Lung (tissue), 12 donors: Measurements from ENCODE around the gene GALNT1. TPM values are rescaled to one million over a fixed set of nuclear protein-coding genes. Genes with fewer than 3 reads are reported as not detected.
"Not testable (repeated sequence)": the region's sequence is repeated elsewhere in the genome, so short reads cannot be mapped to it uniquely, and the experiment has no call there.

Source experiments
- ATAC-seq: fragments of 200-7000 bp; cut with Tn5 transposase; one replicate; pipeline ENCODE4 v1.9.1; 2020; ENCODE audit warnings: moderate number of reproducible peaks; ENCODE audit not compliant: insufficient read depth, low FRiP score
- DNase-seq, 3 donors: peaks; one replicate each; pipeline ENCODE4 v3.0.0-alpha.2; 2013 to 2017
- H3K27ac ChIP-seq, 2 donors: one replicate each; pipeline ENCODE4 v1.5.1; 2013; ENCODE audit warnings: mild to moderate bottlenecking in 2 of 2, moderate library complexity in 2 of 2, control low read depth in 1 of 2, inconsistent platforms in 1 of 2, low read depth in 1 of 2, low read length in 1 of 2
- H3K27me3 ChIP-seq, 3 donors: one replicate each; pipeline ENCODE4 v1.5.1; 2013; ENCODE audit warnings: low read length in 2 of 3; ENCODE audit not compliant: control insufficient read depth in 3 of 3, insufficient read depth in 3 of 3
- H3K36me3 ChIP-seq, 4 donors: one replicate each; pipeline ENCODE4 v1.5.1; 2013; ENCODE audit warnings: low read length in 4 of 4, mild to moderate bottlenecking in 1 of 4, moderate library complexity in 1 of 4; ENCODE audit not compliant: control insufficient read depth in 4 of 4, insufficient read depth in 4 of 4
- H3K4me1 ChIP-seq, 5 donors: one replicate each; pipeline ENCODE4 v1.5.1; 2013; ENCODE audit warnings: low read length in 5 of 5, mild to moderate bottlenecking in 2 of 5, moderate library complexity in 1 of 5; ENCODE audit not compliant: control insufficient read depth in 5 of 5, insufficient read depth in 5 of 5
- H3K4me3 ChIP-seq: one replicate; pipeline ENCODE4 v1.5.1; 2013; ENCODE audit warnings: mild to moderate bottlenecking, control low read depth, moderate library complexity
- H3K9ac ChIP-seq, 2 donors: one replicate each; pipeline ENCODE4 v1.5.1; 2013; ENCODE audit warnings: low read length in 2 of 2, control low read depth in 1 of 2; ENCODE audit not compliant: insufficient read depth in 1 of 2
- H3K9me3 ChIP-seq, 4 donors: one replicate each; pipeline ENCODE4 v1.5.1; 2013; ENCODE audit warnings: low read length in 3 of 4, mild to moderate bottlenecking in 1 of 4, moderate library complexity in 1 of 4; ENCODE audit not compliant: control insufficient read depth in 4 of 4, insufficient read depth in 3 of 4
- WGBS, 2 donors: extraction: QIAGEN DNeasy Blood & Tissue Kit; methylation state at CpG; one replicate each; pipeline ENCODE4 v1.1.7; 2013; 5-methylcytosine and 5-hydroxymethylcytosine counted together
- polyA plus RNA-seq, 2 donors: library from polyadenylated mRNA; stranded (reverse); fragments of 200-250 nt; gene quantifications; one replicate each; pipeline ENCODE4 v1.2.1, GENCODE V29; 2013
- total RNA-seq, 2 donors: library from RNA; depleted of rRNA in 1 of 2; stranded (reverse); fragments of >200 nt in 1 of 2; gene quantifications; one replicate each; pipeline ENCODE4 v1.2.1, GENCODE V29; 2014 to 2021
- TF ChIP-seq, protein P1 (sequence below): IDR thresholded peaks from 2 replicates; pipeline ENCODE4 v1.5.1; 2012; ENCODE audit warnings: mild to moderate bottlenecking; ENCODE audit errors: control extremely low read depth, extremely low read depth
- donor health status: control.
- donor health status: control.
- donor health status: Bipolar disorder and iron deficiency.
- donor health status: healthy.
- donor health status: DM: yes; HTN: yes; CAD: no.

GALNT1 gene
- total and polyA plus RNA-seq, 4 donors, result 16.9 to 73.4 (median 46.8) TPM

GRCh38 chr18:35571138-35571537, 10.4 kb upstream of the GALNT1 start:
- H3K27ac ChIP-seq, result no peak overlapping the region
- no peaks in the 10 kb centered on the region for H3K9me3 ChIP-seq
- no peak overlapping the region for H3K4me3 ChIP-seq
- peaks cover 0 to 4% (median 0%) of the 10 kb centered on the region in 5 donors for H3K4me1 ChIP-seq
- DNase-seq (no peak), ATAC-seq (no peak)
- TF ChIP-seq, protein P1, sequence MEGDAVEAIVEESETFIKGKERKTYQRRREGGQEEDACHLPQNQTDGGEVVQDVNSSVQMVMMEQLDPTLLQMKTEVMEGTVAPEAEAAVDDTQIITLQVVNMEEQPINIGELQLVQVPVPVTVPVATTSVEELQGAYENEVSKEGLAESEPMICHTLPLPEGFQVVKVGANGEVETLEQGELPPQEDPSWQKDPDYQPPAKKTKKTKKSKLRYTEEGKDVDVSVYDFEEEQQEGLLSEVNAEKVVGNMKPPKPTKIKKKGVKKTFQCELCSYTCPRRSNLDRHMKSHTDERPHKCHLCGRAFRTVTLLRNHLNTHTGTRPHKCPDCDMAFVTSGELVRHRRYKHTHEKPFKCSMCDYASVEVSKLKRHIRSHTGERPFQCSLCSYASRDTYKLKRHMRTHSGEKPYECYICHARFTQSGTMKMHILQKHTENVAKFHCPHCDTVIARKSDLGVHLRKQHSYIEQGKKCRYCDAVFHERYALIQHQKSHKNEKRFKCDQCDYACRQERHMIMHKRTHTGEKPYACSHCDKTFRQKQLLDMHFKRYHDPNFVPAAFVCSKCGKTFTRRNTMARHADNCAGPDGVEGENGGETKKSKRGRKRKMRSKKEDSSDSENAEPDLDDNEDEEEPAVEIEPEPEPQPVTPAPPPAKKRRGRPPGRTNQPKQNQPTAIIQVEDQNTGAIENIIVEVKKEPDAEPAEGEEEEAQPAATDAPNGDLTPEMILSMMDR, result no peak
- WGBS, 2 donors, result 89 to 94% methylated on average over 1 of the region's 1 CpG
- no peaks in the 10 kb centered on the region for H3K27me3 ChIP-seq
- no peaks in the 10 kb centered on the region for H3K36me3 ChIP-seq
- H3K9ac ChIP-seq, result no peak overlapping the region

GRCh38 chr18:35572644-35573043, 8.9 kb upstream of the GALNT1 start:
- H3K4me1 ChIP-seq, result peaks cover 0 to 4% (median 0%) of the 10 kb centered on the region in 5 donors
- TF ChIP-seq, protein P1, result no peak
- H3K9me3 ChIP-seq, result no peaks in the 10 kb centered on the region
- no peaks in the 10 kb centered on the region for H3K27me3 ChIP-seq
- no peak overlapping the region for H3K27ac ChIP-seq
- WGBS, 2 donors, result 66 to 79% methylated on average over 6 of the region's 6 CpGs
- H3K4me3 ChIP-seq, result no peak overlapping the region
- H3K36me3 ChIP-seq, result no peaks in the 10 kb centered on the region
- ATAC-seq (no peak), DNase-seq (no peak)
- no peak overlapping the region for H3K9ac ChIP-seq

GRCh38 chr18:35573531-35573930, 8.0 kb upstream of the GALNT1 start:
- H3K4me3 ChIP-seq, result no peak overlapping the region
- H3K27me3 ChIP-seq, result no peaks in the 10 kb centered on the region
- ATAC-seq, result no peak
- DNase-seq, result no peak
- peaks cover 0 to 4% (median under 1%) of the 10 kb centered on the region in 5 donors for H3K4me1 ChIP-seq
- no peak overlapping the region for H3K9ac ChIP-seq
- no peaks in the 10 kb centered on the region for H3K9me3 ChIP-seq
- WGBS, 2 donors, result 69 to 90% methylated on average over 2 of the region's 2 CpGs
- TF ChIP-seq, protein P1, result no peak
- no peak overlapping the region for H3K27ac ChIP-seq
- no peaks in the 10 kb centered on the region for H3K36me3 ChIP-seq

- DNase-seq, H3K27ac ChIP-seq, H3K9ac ChIP-seq, H3K36me3 ChIP-seq, H3K4me3 ChIP-seq, ATAC-seq, H3K4me1 ChIP-seq, H3K9me3 ChIP-seq, H3K27me3 ChIP-seq: not testable (repeated sequence)
- 97% methylated on average over 6 of the region's 6 CpGs for WGBS, 2 donors
Observed at GRCh38 chr18:35576240-35576845, 5.2 kb upstream of the GALNT1 start.
